ENCODE results near the gene STOX1.

- TF ChIP-seq CTCF (IDR thresholded peaks at IDR 0.05) (no peak), POLR2A (IDR thresholded peaks at IDR 0.05) (no peak), POLR2AphosphoS5 (IDR thresholded peaks at IDR 0.05) (no peak)
Measured at GRCh38 chr10:68902382-68902781, 75.1 kb downstream of the STOX1 start.

Measured in gastroesophageal sphincter (tissue), 3 donors.